Ureter (tissue), 1 donor: ENCODE results near the gene SELE. TPM values are rescaled to one million over a fixed set of nuclear protein-coding genes. Genes with fewer than 3 reads are reported as not detected.

ENCODE experiments used
- DNase-seq: peaks from one replicate; pipeline ENCODE4 v3.0.0-alpha.2; 2020; ENCODE audit warnings: low spot score
- total RNA-seq: library from RNA; stranded (reverse); gene quantifications from one replicate; pipeline ENCODE4 v1.2.4, GENCODE V29; 2023
- donor health status: DM: yes; HTN: yes; CAD: no.

SELE gene
- total RNA-seq, 1 donor from 2014 or later: 5.4 TPM

DNA sequence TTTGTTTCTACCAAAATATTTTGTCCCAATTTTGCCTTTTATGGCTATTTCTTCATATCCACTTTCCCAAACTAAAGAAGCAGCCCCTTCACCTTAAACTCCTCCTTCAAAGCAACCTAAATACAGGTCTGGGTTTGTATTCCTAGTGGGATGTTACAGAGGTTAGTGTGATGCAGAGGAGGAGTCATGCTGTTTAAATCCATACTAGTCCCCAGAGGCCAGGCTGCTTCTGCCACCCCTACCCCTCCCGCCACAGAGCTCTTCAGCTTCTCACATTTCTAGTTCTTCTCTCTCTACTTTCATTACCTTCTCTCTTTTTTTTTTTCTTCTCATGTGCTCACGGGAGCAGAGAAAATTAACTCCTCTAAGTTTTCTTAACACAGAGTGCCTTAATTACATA, 51.8 kb downstream of the SELE start:
- no peak for DNase-seq

DNA sequence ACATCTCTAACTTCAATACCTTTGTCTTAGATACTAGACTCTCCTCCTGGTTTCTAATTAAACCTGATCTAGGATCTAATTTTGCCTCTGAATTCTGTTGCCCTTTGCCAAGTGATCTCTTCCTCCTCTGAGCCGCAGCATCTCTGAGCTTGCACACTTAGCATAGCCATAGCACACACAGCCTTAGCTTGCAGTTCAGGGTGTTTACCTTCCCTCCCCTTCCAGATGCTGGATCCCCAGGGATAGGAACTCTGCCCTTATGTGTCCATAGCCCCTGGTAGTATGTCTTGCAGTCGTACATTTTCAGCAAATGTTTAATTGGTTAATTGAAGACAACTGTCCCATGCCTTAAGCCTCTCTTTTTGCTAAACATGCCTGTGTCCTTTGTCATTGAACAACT, 52.7 kb downstream of the SELE start:
- DNase-seq: no peak

DNA sequence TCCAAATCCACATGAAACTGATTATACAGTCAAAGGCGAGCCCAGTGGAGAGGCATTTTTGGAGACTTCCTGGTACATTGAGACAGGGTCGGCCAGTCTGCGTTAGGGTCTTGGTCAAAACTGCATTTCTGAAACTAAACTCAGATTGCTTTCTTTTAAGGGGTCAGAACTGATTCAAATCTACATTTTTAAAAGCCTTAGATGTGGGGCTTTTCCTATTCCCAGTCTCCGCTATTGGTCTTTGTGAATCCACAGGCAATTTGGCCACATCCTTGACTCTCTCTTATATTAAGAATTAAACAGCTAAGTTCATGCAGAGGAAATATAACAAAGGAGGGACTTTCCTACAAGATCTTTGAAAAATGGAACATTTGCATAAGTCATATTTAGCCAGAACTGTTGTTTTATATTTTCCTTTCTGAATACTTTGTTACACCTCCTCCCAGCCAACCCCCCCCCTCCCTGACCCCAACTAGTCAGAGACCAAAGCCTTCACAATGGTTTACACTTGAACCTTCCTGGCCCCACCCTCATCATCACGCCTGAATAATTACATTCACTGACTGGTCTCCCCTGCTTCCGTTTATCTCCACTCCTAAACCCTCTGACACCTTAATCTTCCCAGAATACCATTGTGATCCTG, 53.4 kb downstream of the SELE start:
- DNase-seq: no peak

DNA sequence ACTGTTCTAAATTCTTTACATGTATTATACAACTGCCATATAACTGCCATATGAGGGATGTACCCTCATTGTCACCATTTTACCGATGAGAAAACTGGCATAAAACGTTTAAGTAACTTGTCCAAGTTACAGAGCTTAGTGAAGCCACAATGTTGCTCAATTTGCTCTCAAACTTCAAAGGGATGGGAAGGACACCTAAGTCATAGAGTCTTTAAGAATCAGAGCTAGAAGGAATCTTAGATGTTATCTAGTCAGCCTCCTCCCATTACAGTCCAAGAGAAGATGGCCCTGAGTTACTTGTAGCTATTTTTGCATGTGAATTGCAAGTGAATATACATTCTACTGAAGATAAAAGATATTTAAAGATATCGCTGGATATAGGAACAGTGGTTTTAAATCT, 54.2 kb downstream of the SELE start:
- no peak for DNase-seq

DNA sequence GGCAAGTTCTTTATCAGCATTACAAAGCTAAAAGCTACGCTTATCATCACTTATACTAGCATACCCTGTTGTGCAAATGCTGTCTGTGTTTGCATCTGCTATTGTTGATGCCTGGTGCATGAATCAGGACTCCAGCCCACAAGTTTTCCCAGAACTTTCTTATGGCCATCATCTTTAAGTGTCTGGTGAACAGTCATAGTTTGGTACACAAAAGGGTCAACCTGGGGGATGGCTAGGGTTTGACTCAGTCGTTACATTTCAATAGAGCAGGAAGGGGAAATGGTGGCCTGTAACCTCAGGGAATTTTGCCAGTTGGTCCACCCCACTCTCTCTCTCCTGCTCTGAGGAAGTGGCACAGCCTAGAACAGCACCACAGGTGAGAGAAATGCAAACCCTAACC, 57.9 kb downstream of the SELE start:
- DNase-seq: no peak

Other genes starting within 250 kb of the SELE start
- 20.9 TPM for gene SLC19A2, start 248.1 kb downstream of the SELE start, total RNA-seq
- gene F5, start 147.6 kb downstream of the SELE start, total RNA-seq: 1.7 TPM
- gene SELP, start 104.0 kb downstream of the SELE start, total RNA-seq: 24.0 TPM
- 3.5 TPM for gene SELL, start 22.5 kb downstream of the SELE start, total RNA-seq
- 11.4 TPM for gene METTL18, start 60.8 kb upstream of the SELE start, total RNA-seq
- 21.2 TPM for gene SCYL3, start 159.8 kb upstream of the SELE start, total RNA-seq